MCF 10A (cell line): ENCODE data around the gene A2M. TPM values are rescaled to one million over a fixed set of nuclear protein-coding genes. Genes with fewer than 3 reads are reported as not detected.

Source experiments
- BruUV-seq: library from RNA; stranded (reverse); fragments of 400-500 nt; replicated peaks from 2 replicates; lab custom pipeline; 2021; lab: Mats Ljungman, UMichigan
- CTCF ChIA-PET: fragments of 300-600 bp; sonication (Branson Sonifier 250); formaldehyde crosslinking; extraction: SDS; loops from one replicate; lab custom pipeline; 2021; ENCODE audit warnings: antibody characterized with exemption, inconsistent platforms; lab: Yijun Ruan, JAX
- POLR2A ChIA-PET: fragments of 300-600, 350-650 bp; sonication (Branson Sonifier 250); formaldehyde crosslinking; extraction: SDS; loops from one replicate; lab custom pipeline; 2020; ENCODE audit warnings: antibody characterized with exemption, inconsistent platforms; lab: Yijun Ruan, JAX
- DNase-seq: peaks from one replicate; pipeline ENCODE4 v3.0.0-alpha.2; 2018; ENCODE audit not compliant: unreplicated experiment
- H3K27ac Mint-ChIP-seq: one replicate; pipeline ENCODE4 v1.8.0; 2022; ENCODE audit warnings: mild to moderate bottlenecking, low read depth, mixed read lengths; ENCODE audit not compliant: unreplicated experiment
- H3K27me3 Mint-ChIP-seq: one replicate; pipeline ENCODE4 v1.8.0; 2022; ENCODE audit warnings: mixed read lengths; ENCODE audit not compliant: insufficient read depth, unreplicated experiment
- H3K36me3 Mint-ChIP-seq: one replicate; pipeline ENCODE4 v1.8.0; 2022; ENCODE audit warnings: mild to moderate bottlenecking, moderate library complexity, mixed read lengths; ENCODE audit not compliant: insufficient read depth, unreplicated experiment
- H3K4me1 Mint-ChIP-seq: one replicate; pipeline ENCODE4 v1.8.0; 2022; ENCODE audit warnings: mixed read lengths; ENCODE audit not compliant: insufficient read depth, unreplicated experiment
- H3K4me3 Mint-ChIP-seq: one replicate; pipeline ENCODE4 v1.8.0; 2022; ENCODE audit warnings: mild to moderate bottlenecking, moderate library complexity, mixed read lengths; ENCODE audit not compliant: unreplicated experiment
- H3K9me3 Mint-ChIP-seq: one replicate; pipeline ENCODE4 v1.8.0; 2022; ENCODE audit warnings: mixed read lengths; ENCODE audit not compliant: unreplicated experiment
- intact Hi-C: fragments of 100-400 bp; cut with micrococcal nuclease; formaldehyde crosslinking; loops from 2 replicates; pipeline ENCODE4 v1.14.1; 2022
- total RNA-seq: library from RNA; stranded (reverse); gene quantifications from 2 replicates; pipeline ENCODE4 v1.2.3, GENCODE V29; 2022
- TF ChIP-seq, protein P1 (sequence below): fragments of 200-600 bp; IDR thresholded peaks from one replicate; pipeline ENCODE4 v1.8.0; 2022; ENCODE audit warnings: antibody characterized with exemption, mild to moderate bottlenecking; ENCODE audit not compliant: unreplicated experiment

The A2M gene
- total RNA-seq, 1 experiment from 2014 or later: not detected

DNA sequence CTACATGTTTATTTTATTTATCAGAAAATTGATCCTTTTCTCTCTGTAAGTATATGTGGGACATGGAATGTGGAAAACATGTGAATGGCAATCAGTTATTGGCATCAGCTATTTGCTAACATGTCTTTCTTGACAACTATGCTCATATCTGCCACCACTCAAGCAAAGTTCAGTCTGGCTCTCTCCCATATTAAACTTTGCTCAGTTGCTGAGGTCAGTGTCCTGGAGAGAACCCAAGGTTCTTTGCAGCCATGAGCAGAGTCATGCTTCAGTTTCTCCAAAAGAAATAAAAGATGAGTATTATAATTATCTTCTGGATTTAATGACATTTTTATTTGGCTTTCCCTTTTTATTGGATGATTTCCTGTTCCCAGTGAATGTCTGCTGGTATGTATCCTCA is 42.6 kb downstream of the A2M start:
- H3K36me3 Mint-ChIP-seq: no peaks in the 10 kb centered on the region
- H3K4me3 Mint-ChIP-seq: no peak overlapping the region
- H3K4me1 Mint-ChIP-seq: no peaks in the 10 kb centered on the region
- CTCF ChIA-PET: interaction anchor here (1.1 to 1.2 kb wide), 2 partner anchors 8 to 41 kb away, joined by 3 read pairs; no protein-coding TSS in a partner anchor
- H3K27ac Mint-ChIP-seq: no peak overlapping the region
- TF ChIP-seq, protein P1, sequence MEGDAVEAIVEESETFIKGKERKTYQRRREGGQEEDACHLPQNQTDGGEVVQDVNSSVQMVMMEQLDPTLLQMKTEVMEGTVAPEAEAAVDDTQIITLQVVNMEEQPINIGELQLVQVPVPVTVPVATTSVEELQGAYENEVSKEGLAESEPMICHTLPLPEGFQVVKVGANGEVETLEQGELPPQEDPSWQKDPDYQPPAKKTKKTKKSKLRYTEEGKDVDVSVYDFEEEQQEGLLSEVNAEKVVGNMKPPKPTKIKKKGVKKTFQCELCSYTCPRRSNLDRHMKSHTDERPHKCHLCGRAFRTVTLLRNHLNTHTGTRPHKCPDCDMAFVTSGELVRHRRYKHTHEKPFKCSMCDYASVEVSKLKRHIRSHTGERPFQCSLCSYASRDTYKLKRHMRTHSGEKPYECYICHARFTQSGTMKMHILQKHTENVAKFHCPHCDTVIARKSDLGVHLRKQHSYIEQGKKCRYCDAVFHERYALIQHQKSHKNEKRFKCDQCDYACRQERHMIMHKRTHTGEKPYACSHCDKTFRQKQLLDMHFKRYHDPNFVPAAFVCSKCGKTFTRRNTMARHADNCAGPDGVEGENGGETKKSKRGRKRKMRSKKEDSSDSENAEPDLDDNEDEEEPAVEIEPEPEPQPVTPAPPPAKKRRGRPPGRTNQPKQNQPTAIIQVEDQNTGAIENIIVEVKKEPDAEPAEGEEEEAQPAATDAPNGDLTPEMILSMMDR: no peak
- no TSS peak for BruUV-seq
- no peak for DNase-seq
- POLR2A ChIA-PET: no interaction called here
- intact Hi-C loops: no loop called here
- no peaks in the 10 kb centered on the region for H3K9me3 Mint-ChIP-seq
- H3K27me3 Mint-ChIP-seq: peaks cover 10% of the 10 kb centered on the region

DNA sequence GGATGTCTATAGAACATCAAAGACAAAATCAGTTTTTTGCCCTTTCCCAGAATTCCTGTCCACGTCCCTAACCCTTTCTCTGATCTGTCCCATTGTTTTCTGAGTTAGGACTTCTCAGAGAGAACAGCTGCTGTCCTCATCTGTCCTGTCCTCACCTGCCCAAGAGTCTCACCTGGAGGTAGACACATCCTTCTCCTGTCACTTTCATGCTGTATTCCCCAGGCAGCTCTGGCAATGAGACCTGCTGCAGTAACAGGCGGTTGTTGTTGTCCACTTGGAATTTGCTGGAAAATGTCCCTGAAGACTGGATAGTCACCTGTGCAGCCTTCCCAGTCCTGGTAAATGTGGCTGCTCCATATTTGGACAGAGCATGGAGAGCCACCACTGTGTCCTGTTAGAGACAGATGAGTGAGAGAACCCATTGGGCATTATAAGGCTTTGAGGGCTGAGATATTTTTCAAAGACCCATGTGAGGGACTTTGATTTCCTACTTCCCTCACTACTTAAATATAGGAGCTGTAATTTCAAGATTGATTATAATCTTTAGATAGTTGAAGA is 43.2 kb downstream of the A2M start:
- Mint-ChIP-seq H3K27me3 (peaks cover 10% of the 10 kb centered on the region), H3K27ac (no peak overlapping the region), H3K4me1 (no peaks in the 10 kb centered on the region), H3K9me3 (no peaks in the 10 kb centered on the region), H3K36me3 (no peaks in the 10 kb centered on the region), H3K4me3 (no peak overlapping the region)
- ChIA-PET CTCF (interaction anchor here (1.1 kb wide), 1 partner anchor 41 kb away, joined by 3 read pairs; no protein-coding TSS in a partner anchor), POLR2A (interaction anchor here (1.1 kb wide), 1 partner anchor 56 kb away, joined by 5 read pairs; no protein-coding TSS in a partner anchor)
- intact Hi-C loops: no loop called here
- no TSS peak for BruUV-seq
- TF ChIP-seq, protein P1: no peak
- no peak for DNase-seq

DNA sequence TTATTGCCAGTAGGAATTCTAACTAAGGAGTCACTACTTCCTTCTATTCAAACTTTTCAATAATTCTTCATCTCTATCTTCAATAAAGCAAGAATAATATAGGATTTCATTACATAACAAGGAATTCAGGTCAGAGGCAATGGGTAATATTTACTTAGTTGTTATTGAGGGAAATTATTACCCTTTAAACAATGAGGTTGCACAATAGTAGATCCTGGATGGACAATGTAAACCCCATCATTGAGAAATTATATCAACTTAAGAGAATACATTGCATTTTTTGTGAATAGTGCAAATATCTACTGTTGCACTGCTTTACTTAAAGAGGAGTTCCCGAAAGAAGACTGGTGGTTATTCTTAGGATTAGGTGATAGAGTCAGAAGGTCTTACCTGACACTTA is 43.8 kb downstream of the A2M start:
- intact Hi-C loops: no loop called here
- Mint-ChIP-seq H3K4me1 (peaks cover 2% of the 10 kb centered on the region), H3K4me3 (no peak overlapping the region), H3K36me3 (no peaks in the 10 kb centered on the region), H3K9me3 (no peaks in the 10 kb centered on the region), H3K27ac (no peak overlapping the region), H3K27me3 (peaks cover 10% of the 10 kb centered on the region)
- DNase-seq: no peak
- POLR2A ChIA-PET: interaction anchor here (1.1 kb wide), 1 partner anchor 57 kb away, joined by 5 read pairs; no protein-coding TSS in a partner anchor
- CTCF ChIA-PET: interaction anchor here (1.1 kb wide), 1 partner anchor 42 kb away, joined by 3 read pairs; no protein-coding TSS in a partner anchor
- TF ChIP-seq, protein P1: no peak
- no TSS peak for BruUV-seq

DNA sequence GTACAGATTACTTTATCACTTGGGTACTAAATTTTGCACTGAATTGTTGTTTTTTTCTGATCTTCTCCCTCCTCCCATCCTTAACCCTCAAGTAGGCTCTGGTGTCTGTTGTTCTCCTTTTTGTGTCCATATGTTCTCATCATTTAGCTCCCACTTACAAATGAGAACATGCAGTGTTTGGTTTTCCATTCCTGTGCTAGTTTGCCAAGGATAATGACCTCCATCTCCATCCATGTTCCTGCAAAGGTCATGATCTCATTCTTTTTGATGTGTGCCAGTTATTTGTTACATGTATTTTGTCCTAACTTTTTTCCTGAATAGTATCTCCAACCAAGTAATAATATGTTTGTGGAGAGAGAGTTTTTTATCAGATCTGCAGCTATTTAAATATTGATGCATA is 44.2 kb downstream of the A2M start:
- no TSS peak for BruUV-seq
- no peak for DNase-seq
- CTCF ChIA-PET: no interaction called here
- no peak overlapping the region for H3K27ac Mint-ChIP-seq
- POLR2A ChIA-PET: interaction anchor here (1.1 kb wide), 1 partner anchor 57 kb away, joined by 5 read pairs; no protein-coding TSS in a partner anchor
- no peaks in the 10 kb centered on the region for H3K9me3 Mint-ChIP-seq
- H3K36me3 Mint-ChIP-seq: no peaks in the 10 kb centered on the region
- intact Hi-C loops: no loop called here
- TF ChIP-seq, protein P1: no peak
- peaks cover 10% of the 10 kb centered on the region for H3K27me3 Mint-ChIP-seq
- H3K4me3 Mint-ChIP-seq: no peak overlapping the region
- H3K4me1 Mint-ChIP-seq: peaks cover 7% of the 10 kb centered on the region
